HG03108 (cell line): ENCODE results near the gene IQSEC1.

ENCODE experiments used
- ATAC-seq: cut with Tn5 transposase; IDR thresholded peaks from one replicate; pipeline ENCODE4 v1.9.1; 2021; ENCODE audit warnings: moderate library complexity; ENCODE audit not compliant: unreplicated experiment

IQSEC1 gene

GRCh38 chr3:12910356-12911099 is 162.7 kb downstream of the IQSEC1 start:
- no peak for ATAC-seq

GRCh38 chr3:12909710-12910109 is 163.5 kb downstream of the IQSEC1 start:
- no peak for ATAC-seq

- ATAC-seq: no peak
These were observed 164.4 kb downstream of the IQSEC1 start for GRCh38 chr3:12908859-12909258.

- no peak for ATAC-seq
These were observed 165.0 kb downstream of the IQSEC1 start for GRCh38 chr3:12908136-12908730.

DNA sequence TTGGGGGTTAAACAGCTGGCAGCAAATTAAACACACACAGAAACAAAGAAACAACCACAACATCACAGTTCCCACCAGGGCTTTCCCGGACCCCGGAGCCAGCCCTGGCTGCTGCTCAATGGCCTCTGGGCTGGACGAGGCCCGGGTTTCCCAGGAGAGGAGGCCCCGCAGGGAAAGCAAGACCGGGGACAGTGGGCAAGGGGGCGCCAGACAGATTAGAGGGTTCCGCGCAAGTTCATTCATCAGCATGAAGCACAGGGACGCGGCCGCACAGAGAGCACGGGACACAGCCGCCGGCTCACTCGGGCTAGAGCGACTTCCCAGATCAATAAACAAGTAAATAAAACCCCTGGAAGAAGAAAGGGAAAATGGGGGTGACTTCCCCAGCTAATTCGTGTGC is 165.5 kb downstream of the IQSEC1 start:
- ATAC-seq: no peak

DNA sequence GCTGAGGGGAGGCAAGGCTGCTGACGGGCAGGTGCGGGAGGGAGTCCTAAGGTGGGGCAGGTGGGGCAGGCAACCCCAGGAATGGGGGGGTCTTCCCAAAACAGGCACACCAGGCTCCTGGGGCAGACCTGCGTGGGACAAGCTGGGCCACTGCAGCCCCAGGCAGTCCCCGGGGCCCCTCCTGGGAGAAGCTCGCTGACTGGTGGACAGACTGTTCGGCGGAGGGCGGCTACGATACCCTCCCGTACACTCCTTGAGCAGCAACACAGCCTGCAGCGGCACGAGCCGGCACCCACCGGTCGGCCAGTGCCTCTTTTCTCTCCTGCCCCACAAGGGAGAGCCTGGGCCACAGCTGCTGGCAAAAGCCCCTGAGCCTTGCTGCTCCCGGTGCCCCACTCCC is 165.9 kb downstream of the IQSEC1 start:
- no peak for ATAC-seq

- no peak for ATAC-seq
These were observed 166.3 kb downstream of the IQSEC1 start for GRCh38 chr3:12906916-12907290.

GRCh38 chr3:12906141-12906915 is 166.9 kb downstream of the IQSEC1 start:
- ATAC-seq: no peak

DNA sequence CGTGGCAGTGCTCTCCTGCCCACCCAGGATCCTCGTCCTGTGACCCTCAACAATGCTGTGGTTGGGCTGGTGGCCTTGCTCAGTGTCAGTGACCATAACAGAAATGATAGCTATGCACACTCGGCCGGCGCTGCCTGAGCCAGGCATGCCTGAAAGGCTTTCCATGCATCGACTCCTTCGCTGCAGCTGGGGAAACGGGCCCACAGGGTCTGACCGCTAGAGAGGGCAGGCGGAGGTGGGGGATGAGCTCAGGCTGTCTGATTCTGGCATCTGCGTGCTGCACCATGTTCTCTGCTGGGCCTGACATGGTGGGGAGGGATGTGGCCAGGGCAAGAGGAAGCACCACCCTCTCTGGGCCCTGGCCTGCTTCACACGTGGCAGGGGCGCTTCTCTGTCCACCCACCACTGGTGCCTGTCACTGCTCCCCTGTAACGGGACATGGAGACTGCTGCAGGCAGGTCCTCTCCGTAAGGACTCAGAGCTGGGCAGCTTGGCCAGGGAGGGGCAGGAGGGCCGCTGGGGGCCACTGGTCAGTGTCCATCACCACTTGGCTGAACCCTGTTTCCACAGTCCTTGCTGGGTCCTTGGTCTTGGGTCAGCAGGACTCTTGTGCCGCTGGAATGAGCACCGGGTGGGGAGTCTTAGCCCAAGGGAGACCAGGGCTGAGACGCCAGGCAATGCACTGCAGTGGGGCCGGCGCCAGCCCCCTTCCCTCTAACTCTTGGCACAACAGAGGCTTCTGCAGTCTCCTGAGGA is 167.7 kb downstream of the IQSEC1 start:
- no peak for ATAC-seq

- ATAC-seq: no peak
These were observed 168.3 kb downstream of the IQSEC1 start for GRCh38 chr3:12904951-12905315.

- ATAC-seq: no peak
These were observed 169.3 kb downstream of the IQSEC1 start for GRCh38 chr3:12903881-12904280.

GRCh38 chr3:12903000-12903800 is 170.0 kb downstream of the IQSEC1 start:
- ATAC-seq: no peak

GRCh38 chr3:12902181-12902999 is 170.8 kb downstream of the IQSEC1 start:
- ATAC-seq: no peak

GRCh38 chr3:12901623-12902045 is 171.6 kb downstream of the IQSEC1 start:
- no peak for ATAC-seq

- ATAC-seq: no peak
These were observed 172.3 kb downstream of the IQSEC1 start for GRCh38 chr3:12900885-12901411.

- ATAC-seq: no peak
These were observed 174.1 kb downstream of the IQSEC1 start for GRCh38 chr3:12898965-12899755.

DNA sequence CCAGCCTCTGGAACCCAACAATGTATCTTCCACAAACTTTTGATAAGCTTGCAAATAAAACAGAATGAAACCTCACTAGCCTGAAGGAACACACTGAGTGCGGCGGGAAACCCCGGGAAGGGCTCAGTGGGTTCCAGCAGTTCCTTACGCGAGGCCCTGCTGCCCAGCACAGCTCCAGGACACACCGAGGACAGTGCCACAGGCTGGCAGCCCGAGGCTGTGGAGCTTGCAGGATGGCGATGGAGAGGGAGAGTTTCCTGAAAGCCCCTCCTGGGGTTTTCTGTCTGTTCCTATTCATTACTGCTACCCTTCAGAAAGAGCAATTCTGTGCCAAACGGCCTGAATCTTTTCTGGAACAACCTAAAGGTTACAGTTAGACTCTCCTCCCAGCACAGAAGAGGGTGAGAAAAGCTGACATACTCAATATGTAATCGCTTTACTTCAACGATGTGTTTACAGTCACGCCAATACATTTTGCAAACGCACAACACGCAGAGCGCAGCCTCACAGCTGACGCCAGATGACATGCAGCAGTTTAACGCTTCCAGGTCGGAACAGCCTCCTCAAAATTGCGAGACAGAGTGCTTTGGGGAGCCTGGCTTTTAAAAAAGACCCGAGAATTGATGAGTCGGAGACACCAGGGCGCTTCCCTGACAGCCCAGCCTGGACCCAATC is 174.8 kb downstream of the IQSEC1 start:
- no peak for ATAC-seq
